H1 (cell line): ENCODE data around the gene MROH7. TPM values are rescaled to one million over a fixed set of nuclear protein-coding genes. Genes with fewer than 3 reads are reported as not detected.

Experiments
- CTCF ChIA-PET: fragments of 300-600 bp; sonication (Branson Sonifier 250); formaldehyde crosslinking; loops from one replicate; lab custom pipeline; 2021; ENCODE audit not compliant: partially characterized antibody; lab: Charles Lee
- POLR2A ChIA-PET: fragments of 300-600 bp; sonication (Branson Sonifier 250); formaldehyde crosslinking; loops from one replicate; lab custom pipeline; 2021; ENCODE audit warnings: inconsistent platforms; ENCODE audit not compliant: partially characterized antibody; lab: Charles Lee
- DNase-seq, 2 experiments: peaks; one replicate each; pipeline versions ENCODE4 v3.0.0 to v3.0.0-alpha.2; 2010 to 2022; ENCODE audit warnings: low spot score in 2 of 2, low read depth in 1 of 2, mixed read lengths in 1 of 2
- FAIRE-seq: peaks from 2 replicates; lab custom pipeline; 2011; peaks lifted over from hg19 to GRCh38; lab: Jason Lieb, UNC
- H2AFZ ChIP-seq: 2 replicates; pipeline ENCODE4 v1.8.1; 2012; ENCODE audit warnings: low read length, inconsistent platforms
- H2AK5ac ChIP-seq: 2 replicates; pipeline ENCODE4 v1.6.1; 2013; ENCODE audit warnings: low read depth, low read length
- H2BK120ac ChIP-seq: replicated peaks from 2 replicates; pipeline ENCODE3; 2013; ENCODE audit warnings: low read depth, low read length, inconsistent platforms
- H2BK12ac ChIP-seq: 2 replicates; pipeline ENCODE4 v1.6.1; 2013; ENCODE audit warnings: low read depth, low read length
- H2BK15ac ChIP-seq: 2 replicates; pipeline ENCODE4 v1.6.1; 2013; ENCODE audit warnings: low read length
- H2BK20ac ChIP-seq: 2 replicates; pipeline ENCODE4 v1.6.1; 2013; ENCODE audit warnings: low read length
- H2BK5ac ChIP-seq: 2 replicates; pipeline ENCODE4 v1.6.1; 2013; ENCODE audit warnings: low read depth, low read length
- H3K14ac ChIP-seq: 2 replicates; pipeline ENCODE4 v1.6.1; 2013; ENCODE audit warnings: inconsistent platforms; ENCODE audit not compliant: insufficient read length
- H3K18ac ChIP-seq: 2 replicates; pipeline ENCODE4 v1.6.1; 2013; ENCODE audit warnings: low read length; ENCODE audit errors: extremely low read depth
- H3K23ac ChIP-seq: 2 replicates; pipeline ENCODE4 v1.6.1; 2013; ENCODE audit warnings: inconsistent platforms; ENCODE audit not compliant: insufficient read length
- H3K23me2 ChIP-seq: 2 replicates; pipeline ENCODE4 v1.6.1; 2013; ENCODE audit warnings: low read depth, low read length
- H3K27ac ChIP-seq: 2 replicates; pipeline ENCODE4 v1.6.1; 2011; ENCODE audit warnings: low read depth, low read length, inconsistent platforms
- H3K27me3 ChIP-seq, 4 experiments: replicated peaks in 1 of 4; 1 replicate in 1 of 4; 2 replicates in 3 of 4; pipeline versions ENCODE4 v1.6.1 to v1.8.1; 2011 to 2013; ENCODE audit warnings: low read length in 3 of 4, mild to moderate bottlenecking in 3 of 4, inconsistent platforms in 2 of 4, mixed read lengths in 2 of 4, moderate library complexity in 1 of 4; ENCODE audit not compliant: control insufficient read depth in 3 of 4, insufficient read depth in 3 of 4; ENCODE audit errors: extremely low read depth in 1 of 4
- H3K36me3 ChIP-seq, 4 experiments: 2 replicates each; pipeline versions ENCODE4 v1.6.1 to v1.8.1; 2011 to 2013; ENCODE audit warnings: mild to moderate bottlenecking in 4 of 4, low read length in 3 of 4, moderate library complexity in 2 of 4, control low read depth in 1 of 4, inconsistent platforms in 1 of 4; ENCODE audit not compliant: insufficient read depth in 4 of 4, control insufficient read depth in 2 of 4
- H3K4ac ChIP-seq: replicated peaks from 2 replicates; pipeline ENCODE3; 2013; ENCODE audit warnings: low read length, low read depth, mixed read lengths, inconsistent platforms; ENCODE audit not compliant: insufficient read length
- H3K4me1 ChIP-seq, 4 experiments: replicated peaks in 1 of 4; 1 replicate in 1 of 4; 2 replicates in 3 of 4; pipeline versions ENCODE4 v1.6.1 to v1.8.1; 2011 to 2013; ENCODE audit warnings: low read length in 3 of 4, inconsistent platforms in 2 of 4, mixed read lengths in 1 of 4; ENCODE audit not compliant: insufficient read depth in 4 of 4, control insufficient read depth in 3 of 4
- H3K4me2 ChIP-seq, 2 experiments: 2 replicates each; pipeline versions ENCODE4 v1.6.1 to v1.8.1; 2011 to 2013; ENCODE audit warnings: low read depth in 2 of 2, low read length in 2 of 2, control low read depth in 1 of 2, inconsistent platforms in 1 of 2, mild to moderate bottlenecking in 1 of 2; ENCODE audit not compliant: insufficient read depth in 1 of 2
- H3K4me3 ChIP-seq, 4 experiments: fragments of 200-600, 300-600 bp in 1 of 4; sonication (generic), shearing (Covaris generic), sonication (Bioruptor Twin) in 1 of 4; 2 replicates each; pipeline versions ENCODE4 v1.5.1 to v1.8.1; 2011 to 2016; ENCODE audit warnings: low read length in 4 of 4, low read depth in 3 of 4, control low read depth in 2 of 4, inconsistent platforms in 2 of 4, mild to moderate bottlenecking in 2 of 4, mixed read lengths in 1 of 4, moderate library complexity in 1 of 4; ENCODE audit not compliant: insufficient read depth in 2 of 4; ENCODE audit errors: extremely low read depth in 1 of 4
- H3K56ac ChIP-seq: replicated peaks from 2 replicates; pipeline ENCODE3; 2013; ENCODE audit warnings: low read depth, mild to moderate bottlenecking, mixed read lengths, low read length, inconsistent platforms; ENCODE audit not compliant: insufficient read length
- H3K79me1 ChIP-seq: 2 replicates; pipeline ENCODE4 v1.6.1; 2013; ENCODE audit warnings: low read depth, low read length, control low read depth
- H3K79me2 ChIP-seq, 2 experiments: 2 replicates each; pipeline versions ENCODE4 v1.6.1 to v1.8.1; 2012 to 2013; ENCODE audit warnings: low read length in 2 of 2, mild to moderate bottlenecking in 2 of 2, inconsistent platforms in 1 of 2; ENCODE audit not compliant: insufficient read depth in 2 of 2, control insufficient read depth in 1 of 2
- H3K9ac ChIP-seq, 4 experiments: replicated peaks in 1 of 4; 1 replicate in 1 of 4; 2 replicates in 3 of 4; pipeline versions ENCODE4 v1.6.1 to v1.8.1; 2011 to 2013; ENCODE audit warnings: low read depth in 3 of 4, low read length in 3 of 4, control low read depth in 2 of 4, mild to moderate bottlenecking in 2 of 4, moderate library complexity in 2 of 4, inconsistent platforms in 1 of 4; ENCODE audit errors: extremely low read depth in 1 of 4
- H3K9me3 ChIP-seq, 2 experiments: 2 replicates each; pipeline versions ENCODE4 v1.6.1 to v1.8.1; 2012 to 2013; ENCODE audit warnings: mild to moderate bottlenecking in 2 of 2, moderate library complexity in 2 of 2, control low read depth in 1 of 2, inconsistent platforms in 1 of 2, low read depth in 1 of 2, low read length in 1 of 2, mixed read lengths in 1 of 2; ENCODE audit not compliant: insufficient read depth in 2 of 2
- H4K20me1 ChIP-seq, 2 experiments: replicated peaks in 1 of 2; 2 replicates each; pipeline versions ENCODE3 to v1.8.1; 2011 to 2013; ENCODE audit warnings: inconsistent platforms in 2 of 2, low read length in 2 of 2, mild to moderate bottlenecking in 1 of 2; ENCODE audit not compliant: insufficient read depth in 2 of 2, control insufficient read depth in 1 of 2
- H4K5ac ChIP-seq: 2 replicates; pipeline ENCODE4 v1.6.1; 2013; ENCODE audit warnings: low read length, low read depth, mixed read lengths, inconsistent platforms; ENCODE audit not compliant: insufficient read length
- H4K8ac ChIP-seq: 2 replicates; pipeline ENCODE4 v1.8.0; 2013; ENCODE audit warnings: mild to moderate bottlenecking, moderate library complexity, low read length, inconsistent platforms; ENCODE audit not compliant: insufficient read depth; ENCODE audit errors: extremely low read depth
- H4K91ac ChIP-seq: replicated peaks from 2 replicates; pipeline ENCODE3; 2013; ENCODE audit warnings: low read length, mixed read lengths, inconsistent platforms; ENCODE audit not compliant: insufficient read length
- CTCF ChIP-seq, 3 experiments: IDR thresholded peaks; 1 replicate in 2 of 3; 2 replicates in 1 of 3; pipeline versions ENCODE4 v1.5.1 to v1.6.1; 2011; ENCODE audit warnings: low read length in 3 of 3, mild to moderate bottlenecking in 3 of 3, inconsistent platforms in 2 of 3, low read depth in 1 of 3, moderate library complexity in 1 of 3; ENCODE audit not compliant: insufficient read depth in 1 of 3; ENCODE audit errors: control extremely low read depth in 1 of 3
- RNF2 ChIP-seq: fragments of 200-900, 300-1000 bp; sonication (generic); IDR thresholded peaks from 2 replicates; pipeline ENCODE4 v1.7.1; 2016; ENCODE audit warnings: borderline replicate concordance, low read depth, mild to moderate bottlenecking, antibody characterized with exemption, low read length; ENCODE audit not compliant: poor library complexity, severe bottlenecking; ENCODE audit errors: missing control alignments
- SIRT6 ChIP-seq: IDR thresholded peaks from one replicate; pipeline ENCODE4 v1.7.1; 2012; ENCODE audit warnings: low read length, inconsistent platforms
- SRF ChIP-seq: IDR thresholded peaks from 2 replicates; pipeline ENCODE4 v1.6.1; 2011; ENCODE audit warnings: mild to moderate bottlenecking, low read depth, low read length, moderate library complexity
- SUZ12 ChIP-seq: fragments of 200-600 bp; sonication (generic); IDR thresholded peaks from 2 replicates; pipeline ENCODE4 v1.6.1; 2012; ENCODE audit warnings: mild to moderate bottlenecking, inconsistent platforms, low read length, moderate library complexity, mixed read lengths
- TBP ChIP-seq: IDR thresholded peaks from 2 replicates; pipeline ENCODE4 v1.6.1; 2011; ENCODE audit warnings: low read depth, low read length, improper control_type of control experiment
- WGBS, 2 experiments: shearing (Covaris generic) in 1 of 2; methylation state at CpG; one replicate each; pipeline versions ENCODE4 v1.1.6 to v1.1.7; 2013 to 2015; ENCODE audit warnings: low lambda C conversion rate in 2 of 2, mixed read lengths in 2 of 2, inconsistent platforms in 1 of 2, low coverage in 1 of 2, missing lambda C conversion rate in 1 of 2; ENCODE audit not compliant: insufficient replicate concordance in 2 of 2, insufficient coverage in 1 of 2, insufficient read length in 1 of 2; ENCODE audit errors: extremely low coverage in 1 of 2, missing lambda C conversion rate in 1 of 2; 5-methylcytosine and 5-hydroxymethylcytosine counted together
- long read RNA-seq, 2 experiments: library from RNA in 1 of 2; library from capped mRNA in 1 of 2; stranded (forward); transcript quantifications; one replicate each; pipeline ENCODE4 v2.0.0, GENCODE V29; 2021; ENCODE audit warnings: inconsistent platforms in 1 of 2
- polyA minus RNA-seq, 3 experiments: library from RNA; depleted of rRNA, polyadenylated mRNA; stranded (reverse); fragments of >200 nt; gene quantifications; 1 replicate in 2 of 3; 2 replicates in 1 of 3; pipeline ENCODE4 v1.2.3, GENCODE V29; 2011
- polyA plus RNA-seq, 7 experiments: library from polyadenylated mRNA; depleted of rRNA in 3 of 7; stranded (reverse) in 5 of 7; unstranded in 2 of 7; fragments of >200 nt in 5 of 7; fragments of 200-250 nt in 2 of 7; gene quantifications; 1 replicate in 5 of 7; 2 replicates in 1 of 7; 4 replicates in 1 of 7; pipeline versions ENCODE4 v1.2.1 to v1.2.3, GENCODE V29; 2011 to 2013; ENCODE audit warnings: missing spikeins in 2 of 7, mixed read lengths in 2 of 7
- total RNA-seq: library from RNA; stranded (reverse); fragmentation: NEBNext Ultra II Directional; extraction: Animal tissue kit (Norgen Biotek cat#: 25700); gene quantifications from 2 replicates; pipeline ENCODE4 v1.2.1, GENCODE V29; 2021

Gene MROH7
- total RNA-seq (0.07 TPM in 1 of 2 replicates, not detected in the other), polyA plus RNA-seq (2011; rRNA removed) (0.20 and 0.27 TPM in 2 replicates), polyA minus RNA-seq (2011; rRNA and poly(A)+ RNA removed) (0.51 and 0.66 TPM in 2 replicates)
- polyA plus RNA-seq (2011; cell fraction: cytosol; rRNA removed), result 0.19 TPM
- 0.96 TPM for polyA plus RNA-seq (2011; cell fraction: nucleus; rRNA removed)
- polyA plus RNA-seq (2012, experiment 1 of 2), result 0.15 to 0.48 TPM (median 0.28 TPM) in 3 of 4 replicates, not detected in the other
- polyA plus RNA-seq (2012, experiment 2 of 2), result not detected
- 0.08 TPM for polyA plus RNA-seq (2013, experiment 1 of 2)
- polyA plus RNA-seq (2013, experiment 2 of 2), result 0.04 TPM
- not detected for polyA minus RNA-seq (2011; cell fraction: cytosol; rRNA and poly(A)+ RNA removed)
- polyA minus RNA-seq (2011; cell fraction: nucleus; rRNA and poly(A)+ RNA removed), result 1.9 TPM
- long read RNA-seq, experiment 1, result 0 reads
- long read RNA-seq, experiment 2, result 0 reads

- ChIA-PET CTCF (interaction anchor here (1.2 kb wide), 1 partner anchor 372 kb away, joined by 3 read pairs; no protein-coding TSS in a partner anchor), POLR2A (no interaction called here)
- Histone ChIP-seq H4K5ac (no peak within 1 kb of the TSS), H3K4me2 (no peak within 1 kb of the TSS), H4K91ac (no peak within 1 kb of the TSS), H2AFZ (no peak within 1 kb of the TSS), H3K79me1 (no peaks in the 10 kb centered on the region), H3K23ac (no peak within 1 kb of the TSS), H3K4me3 (no peak within 1 kb of the TSS), H3K4me1 (no peaks in the 10 kb centered on the region), H2BK15ac (peak within 1 kb of the TSS; percentile 81; the same call in 1 of the 2 replicates), H2BK12ac (no peak within 1 kb of the TSS), H2BK120ac (no peak within 1 kb of the TSS), H2BK20ac (no peak within 1 kb of the TSS), H2AK5ac (no peak within 1 kb of the TSS), H3K79me2 (no peaks in the 10 kb centered on the region), H4K8ac (no peak within 1 kb of the TSS), H3K27ac (no peak within 1 kb of the TSS), H3K4ac (no peak within 1 kb of the TSS), H3K9me3 (peaks cover 7 to 10% of the 10 kb centered on the region in 2 experiments; a peak in 3 of 4 replicates), H3K56ac (no peak within 1 kb of the TSS), H3K27me3 (no peaks in the 10 kb centered on the region), H3K9ac (no peak within 1 kb of the TSS), H4K20me1 (no peaks in the 10 kb centered on the region), H3K14ac (no peak within 1 kb of the TSS), H3K36me3 (no peaks in the 10 kb centered on the region), H2BK5ac (no peak within 1 kb of the TSS), H3K18ac (no peak within 1 kb of the TSS), H3K23me2 (no peaks in the 10 kb centered on the region)
- DNase-seq (no peak), FAIRE-seq (no peak)
- 86% methylated on average over 8 of the region's 8 CpGs; no CpG with 5 or more reads in 1 of the 2 experiments for WGBS, 2 experiments
- no peak for TF ChIP-seq SUZ12
- TF ChIP-seq SIRT6, result no peak
- TF ChIP-seq TBP, result no peak
- TF ChIP-seq RNF2, result no peak
- no peak for TF ChIP-seq CTCF (IDR thresholded peaks at IDR 0.05; ENCODE audit: control extremely low read depth in 1 of 3, insufficient read depth in 1 of 3, low read depth in 1 of 3, low read length in 3 of 3)
- TF ChIP-seq SRF, result no peak
Observed at GRCh38 chr1:54640863-54641836, at the start of gene MROH7. TSS of gene MROH7 (plus strand) at chr1:54641786. CDS start at chr1:54652927, 11,141 bp downstream.
